ENCODE data around the gene CREB3L4.
A peak's percentile ranks its signal among the peaks of the same experiment; 100 is the strongest.

The CREB3L4 gene

GRCh38 chr1:153942766-153943549 is 24.7 kb upstream of the CREB3L4 start:
- TF ChIP-seq POLR2A (IDR thresholded peaks at IDR 0.05; ENCODE audit: low read length): no peak
- no peak for TF ChIP-seq GATA1 (IDR thresholded peaks at IDR 0.05; ENCODE audit: low read depth, low read length)
- DNase-seq: no peak

GRCh38 chr1:153944005-153944826 is 23.5 kb upstream of the CREB3L4 start:
- TF ChIP-seq GATA1 (IDR thresholded peaks at IDR 0.05; ENCODE audit: low read depth, low read length) (no peak), POLR2A (IDR thresholded peaks at IDR 0.05; ENCODE audit: low read length) (no peak)
- peak; percentile 42 to 47 for DNase-seq

GRCh38 chr1:153944827-153945117 is 22.9 kb upstream of the CREB3L4 start:
- no peak for DNase-seq
- TF ChIP-seq GATA1 (IDR thresholded peaks at IDR 0.05; ENCODE audit: low read depth, low read length): no peak
- no peak for TF ChIP-seq POLR2A (IDR thresholded peaks at IDR 0.05; ENCODE audit: low read length)

GRCh38 chr1:153945131-153945794 is 22.4 kb upstream of the CREB3L4 start:
- peak; percentile 51 to 52 for DNase-seq
- no peak for TF ChIP-seq POLR2A (IDR thresholded peaks at IDR 0.05; ENCODE audit: low read length)
- no peak for TF ChIP-seq GATA1 (IDR thresholded peaks at IDR 0.05; ENCODE audit: low read depth, low read length)

- TF ChIP-seq POLR2A (IDR thresholded peaks at IDR 0.05; ENCODE audit: low read length) (peak; percentile 39), GATA1 (IDR thresholded peaks at IDR 0.05; ENCODE audit: low read depth, low read length) (no peak)
- DNase-seq: peak; percentile 74 to 85
Observed at GRCh38 chr1:153945795-153946621, 21.7 kb upstream of the CREB3L4 start.

- peak; percentile 87 to 92 for DNase-seq
- TF ChIP-seq POLR2A (IDR thresholded peaks at IDR 0.05; ENCODE audit: low read length): no peak
- TF ChIP-seq GATA1 (IDR thresholded peaks at IDR 0.05; ENCODE audit: low read depth, low read length): no peak
Observed at GRCh38 chr1:153946622-153947241, 21.0 kb upstream of the CREB3L4 start, which contains the start of gene DENND4B. TSS of gene DENND4B (minus strand) at chr1:153946718. CDS start at chr1:153944374, 2,344 bp downstream.

- no peak for DNase-seq
- TF ChIP-seq GATA1 (IDR thresholded peaks at IDR 0.05; ENCODE audit: low read depth, low read length) (no peak), POLR2A (IDR thresholded peaks at IDR 0.05; ENCODE audit: low read length) (no peak)
Observed at GRCh38 chr1:153951183-153951582, 16.5 kb upstream of the CREB3L4 start.

GRCh38 chr1:153951801-153952200 is 15.9 kb upstream of the CREB3L4 start:
- TF ChIP-seq GATA1 (IDR thresholded peaks at IDR 0.05; ENCODE audit: low read depth, low read length) (no peak), POLR2A (IDR thresholded peaks at IDR 0.05; ENCODE audit: low read length) (no peak)
- no peak for DNase-seq

GRCh38 chr1:153953859-153954365 is 13.8 kb upstream of the CREB3L4 start:
- TF ChIP-seq GATA1 (IDR thresholded peaks at IDR 0.05; ENCODE audit: low read depth, low read length): no peak
- TF ChIP-seq POLR2A (IDR thresholded peaks at IDR 0.05; ENCODE audit: low read length): no peak
- no peak for DNase-seq

- TF ChIP-seq GATA1 (IDR thresholded peaks at IDR 0.05; ENCODE audit: low read depth, low read length) (no peak), POLR2A (IDR thresholded peaks at IDR 0.05; ENCODE audit: low read length) (no peak)
- no peak for DNase-seq
Observed at GRCh38 chr1:153954826-153955225, 12.9 kb upstream of the CREB3L4 start.

GRCh38 chr1:153956997-153957715 is 10.5 kb upstream of the CREB3L4 start:
- TF ChIP-seq GATA1 (IDR thresholded peaks at IDR 0.05; ENCODE audit: low read depth, low read length) (no peak), POLR2A (IDR thresholded peaks at IDR 0.05; ENCODE audit: low read length) (no peak)
- no peak for DNase-seq

GRCh38 chr1:153957744-153958110 is 10.0 kb upstream of the CREB3L4 start:
- DNase-seq: peak in 1 of 2 experiments; percentile 55
- TF ChIP-seq POLR2A (IDR thresholded peaks at IDR 0.05; ENCODE audit: low read length): no peak
- TF ChIP-seq GATA1 (IDR thresholded peaks at IDR 0.05; ENCODE audit: low read depth, low read length): no peak

All from erythroblast (primary cell).